Mesendoderm (in vitro differentiated cells): ENCODE data around the gene A4GNT.

Experiments
- DNase-seq: peaks from one replicate; pipeline ENCODE4 v3.0.0; 2013
- H2AK5ac ChIP-seq: 2 replicates; pipeline ENCODE4 v1.6.1; 2013; ENCODE audit warnings: low read length, inconsistent platforms
- H2BK120ac ChIP-seq: 2 replicates; pipeline ENCODE4 v1.6.1; 2013; ENCODE audit warnings: low read depth, mild to moderate bottlenecking, low read length, moderate library complexity, mixed read lengths
- H2BK15ac ChIP-seq: replicated peaks from 2 replicates; pipeline ENCODE4 v1.6.1; 2013; ENCODE audit warnings: low read depth, mild to moderate bottlenecking, moderate library complexity
- H2BK5ac ChIP-seq: 2 replicates; pipeline ENCODE4 v1.6.1; 2013; ENCODE audit warnings: low read length, inconsistent platforms
- H3K18ac ChIP-seq: 2 replicates; pipeline ENCODE4 v1.6.1; 2013; ENCODE audit warnings: mild to moderate bottlenecking, low read length, mixed read lengths
- H3K23ac ChIP-seq: one replicate; pipeline ENCODE4 v1.6.1; 2013; ENCODE audit warnings: low read length
- H3K27ac ChIP-seq: 2 replicates; pipeline ENCODE4 v1.5.1; 2013; ENCODE audit warnings: low read depth, mild to moderate bottlenecking, inconsistent platforms, low read length, moderate library complexity
- H3K27me3 ChIP-seq: 2 replicates; pipeline ENCODE4 v1.6.1; 2013; ENCODE audit warnings: low read length, control low read depth, mild to moderate bottlenecking, inconsistent platforms; ENCODE audit not compliant: insufficient read depth, poor library complexity
- H3K36me3 ChIP-seq: 2 replicates; pipeline ENCODE4 v1.6.1; 2013; ENCODE audit warnings: low read length, inconsistent platforms; ENCODE audit not compliant: control insufficient read depth, insufficient read depth
- H3K4ac ChIP-seq: one replicate; pipeline ENCODE4 v1.6.1; 2013; ENCODE audit warnings: low read depth, mild to moderate bottlenecking, low read length, moderate library complexity
- H3K4me1 ChIP-seq: 2 replicates; pipeline ENCODE4 v1.6.1; 2013; ENCODE audit warnings: low read depth, low read length, inconsistent platforms; ENCODE audit not compliant: control insufficient read depth
- H3K4me2 ChIP-seq: 2 replicates; pipeline ENCODE4 v1.6.1; 2013; ENCODE audit warnings: low read length
- H3K4me3 ChIP-seq: 2 replicates; pipeline ENCODE4 v1.5.1; 2013; ENCODE audit warnings: mild to moderate bottlenecking, low read length
- H3K56ac ChIP-seq: one replicate; pipeline ENCODE4 v1.6.1; 2013; ENCODE audit warnings: low read length
- H3K79me1 ChIP-seq: 2 replicates; pipeline ENCODE4 v1.6.1; 2013; ENCODE audit warnings: low read length, inconsistent platforms
- H3K79me2 ChIP-seq: 2 replicates; pipeline ENCODE4 v1.6.1; 2013; ENCODE audit warnings: mild to moderate bottlenecking, low read length; ENCODE audit not compliant: control insufficient read depth, insufficient read depth
- H3K9ac ChIP-seq: 2 replicates; pipeline ENCODE4 v1.6.1; 2013; ENCODE audit warnings: low read length, inconsistent platforms
- H4K5ac ChIP-seq: one replicate; pipeline ENCODE4 v1.6.1; 2013; ENCODE audit warnings: low read length
- H4K8ac ChIP-seq: one replicate; pipeline ENCODE4 v1.6.1; 2013; ENCODE audit warnings: low read depth, mild to moderate bottlenecking, control low read depth, low read length, moderate library complexity
- WGBS: extraction: QIAGEN DNeasy Blood & Tissue Kit; methylation state at CpG from one replicate; pipeline ENCODE4 v1.1.7; 2013; ENCODE audit warnings: low lambda C conversion rate, missing lambda C conversion rate; ENCODE audit not compliant: insufficient coverage; ENCODE audit errors: extremely low coverage; 5-methylcytosine and 5-hydroxymethylcytosine counted together

A4GNT gene

GRCh38 chr3:138082085-138082991, 49.9 kb downstream of the A4GNT start:
- Histone ChIP-seq H2BK15ac (no peak overlapping the region), H3K9ac (no peak overlapping the region), H3K4me3 (no peak overlapping the region), H3K4me2 (no peak overlapping the region), H3K27me3 (no peaks in the 10 kb centered on the region), H3K4me1 (peaks cover 2% of the 10 kb centered on the region), H3K18ac (no peak overlapping the region), H3K4ac (no peak overlapping the region), H3K23ac (no peak overlapping the region), H3K56ac (no peak overlapping the region), H2AK5ac (no peak overlapping the region), H3K79me2 (no peaks in the 10 kb centered on the region), H3K36me3 (peaks cover 4% of the 10 kb centered on the region), H4K5ac (no peak overlapping the region), H3K79me1 (no peaks in the 10 kb centered on the region), H4K8ac (no peak overlapping the region), H3K27ac (no peak overlapping the region), H2BK5ac (no peak overlapping the region), H2BK120ac (no peak overlapping the region)
- no CpG with 5 or more reads among the region's 8 CpGs for WGBS
- DNase-seq = peak; percentile 71

- no peak for DNase-seq
- no peak overlapping the region for H2AK5ac ChIP-seq
- no peak overlapping the region for H3K23ac ChIP-seq
- H3K36me3 ChIP-seq = peaks cover 2% of the 10 kb centered on the region
- no peak overlapping the region for H3K18ac ChIP-seq
- H2BK120ac ChIP-seq = no peak overlapping the region
- peaks cover 2% of the 10 kb centered on the region for H3K4me1 ChIP-seq
- H3K79me1 ChIP-seq = no peaks in the 10 kb centered on the region
- no peaks in the 10 kb centered on the region for H3K27me3 ChIP-seq
- no peak overlapping the region for H3K56ac ChIP-seq
- no peak overlapping the region for H3K4me3 ChIP-seq
- H3K4ac ChIP-seq = no peak overlapping the region
- no peak overlapping the region for H4K5ac ChIP-seq
- H3K79me2 ChIP-seq = no peaks in the 10 kb centered on the region
- no peak overlapping the region for H4K8ac ChIP-seq
- H2BK15ac ChIP-seq = no peak overlapping the region
- no CpG with 5 or more reads among the region's 5 CpGs for WGBS
- H3K27ac ChIP-seq = no peak overlapping the region
- no peak overlapping the region for H2BK5ac ChIP-seq
- no peak overlapping the region for H3K9ac ChIP-seq
- no peak overlapping the region for H3K4me2 ChIP-seq
Measured at GRCh38 chr3:138081371-138082084, 50.7 kb downstream of the A4GNT start.

GRCh38 chr3:138079901-138080300, 52.3 kb downstream of the A4GNT start:
- H3K23ac ChIP-seq = no peak overlapping the region
- peaks cover 2% of the 10 kb centered on the region for H3K4me1 ChIP-seq
- H3K4me2 ChIP-seq = no peak overlapping the region
- no CpG with 5 or more reads among the region's 5 CpGs for WGBS
- H3K27ac ChIP-seq = no peak overlapping the region
- no peaks in the 10 kb centered on the region for H3K79me1 ChIP-seq
- no peak overlapping the region for H2BK120ac ChIP-seq
- no peak overlapping the region for H2BK5ac ChIP-seq
- H4K5ac ChIP-seq = no peak overlapping the region
- peaks cover 1% of the 10 kb centered on the region for H3K36me3 ChIP-seq
- H2BK15ac ChIP-seq = no peak overlapping the region
- no peak overlapping the region for H3K4me3 ChIP-seq
- H3K18ac ChIP-seq = no peak overlapping the region
- no peak overlapping the region for H4K8ac ChIP-seq
- H3K56ac ChIP-seq = no peak overlapping the region
- H3K9ac ChIP-seq = no peak overlapping the region
- DNase-seq = no peak
- H2AK5ac ChIP-seq = no peak overlapping the region
- no peaks in the 10 kb centered on the region for H3K27me3 ChIP-seq
- no peak overlapping the region for H3K4ac ChIP-seq
- H3K79me2 ChIP-seq = no peaks in the 10 kb centered on the region

- Histone ChIP-seq H3K79me2 (no peaks in the 10 kb centered on the region), H3K4me2 (no peak overlapping the region), H3K27me3 (no peaks in the 10 kb centered on the region), H3K27ac (no peak overlapping the region), H2BK15ac (no peak overlapping the region), H2BK120ac (no peak overlapping the region), H4K5ac (no peak overlapping the region), H3K36me3 (peaks cover 1% of the 10 kb centered on the region), H3K23ac (no peak overlapping the region), H4K8ac (no peak overlapping the region), H3K4me1 (peaks cover 2% of the 10 kb centered on the region), H3K56ac (no peak overlapping the region), H3K4me3 (no peak overlapping the region), H3K4ac (no peak overlapping the region), H2BK5ac (no peak overlapping the region), H3K9ac (no peak overlapping the region), H2AK5ac (no peak overlapping the region), H3K79me1 (no peaks in the 10 kb centered on the region), H3K18ac (no peak overlapping the region)
- peak; percentile 60 for DNase-seq
- no CpG with 5 or more reads among the region's 1 CpG for WGBS
Measured at GRCh38 chr3:138078901-138079344, 53.3 kb downstream of the A4GNT start.

GRCh38 chr3:138078096-138078495, 54.1 kb downstream of the A4GNT start:
- H2BK5ac ChIP-seq = no peak overlapping the region
- no peak overlapping the region for H3K4me2 ChIP-seq
- WGBS = no CpG with 5 or more reads among the region's 4 CpGs
- H3K56ac ChIP-seq = no peak overlapping the region
- no peak overlapping the region for H4K5ac ChIP-seq
- no peak overlapping the region for H3K4ac ChIP-seq
- no peaks in the 10 kb centered on the region for H3K27me3 ChIP-seq
- no peaks in the 10 kb centered on the region for H3K79me1 ChIP-seq
- H3K79me2 ChIP-seq = no peaks in the 10 kb centered on the region
- no peak overlapping the region for H2BK120ac ChIP-seq
- H2AK5ac ChIP-seq = no peak overlapping the region
- no peak overlapping the region for H2BK15ac ChIP-seq
- peaks cover under 1% of the 10 kb centered on the region for H3K4me1 ChIP-seq
- H4K8ac ChIP-seq = no peak overlapping the region
- H3K27ac ChIP-seq = no peak overlapping the region
- H3K23ac ChIP-seq = no peak overlapping the region
- no peak for DNase-seq
- H3K36me3 ChIP-seq = peaks cover 1% of the 10 kb centered on the region
- H3K18ac ChIP-seq = no peak overlapping the region
- no peak overlapping the region for H3K4me3 ChIP-seq
- H3K9ac ChIP-seq = no peak overlapping the region
